Keratinocyte (primary cell): ENCODE data around the gene DOCK11.

Experiments
- EZH2 ChIP-seq: IDR thresholded peaks from one replicate; pipeline ENCODE4 v1.6.1; 2012; ENCODE audit warnings: inconsistent platforms, mild to moderate bottlenecking, low read length, moderate library complexity
- TF ChIP-seq, protein P1 (sequence below), 3 experiments: IDR thresholded peaks in 1 of 3; conservative IDR thresholded peaks in 1 of 3; optimal IDR thresholded peaks in 1 of 3; 2 replicates in 2 of 3; 3 replicates in 1 of 3; pipeline versions ENCODE3 to v1.5.1; 2011; ENCODE audit warnings: low read length in 3 of 3, mild to moderate bottlenecking in 3 of 3, moderate library complexity in 2 of 3, control low read depth in 1 of 3, inconsistent platforms in 1 of 3; ENCODE audit not compliant: insufficient read depth in 2 of 3; ENCODE audit errors: extremely low read depth in 1 of 3

DNA sequence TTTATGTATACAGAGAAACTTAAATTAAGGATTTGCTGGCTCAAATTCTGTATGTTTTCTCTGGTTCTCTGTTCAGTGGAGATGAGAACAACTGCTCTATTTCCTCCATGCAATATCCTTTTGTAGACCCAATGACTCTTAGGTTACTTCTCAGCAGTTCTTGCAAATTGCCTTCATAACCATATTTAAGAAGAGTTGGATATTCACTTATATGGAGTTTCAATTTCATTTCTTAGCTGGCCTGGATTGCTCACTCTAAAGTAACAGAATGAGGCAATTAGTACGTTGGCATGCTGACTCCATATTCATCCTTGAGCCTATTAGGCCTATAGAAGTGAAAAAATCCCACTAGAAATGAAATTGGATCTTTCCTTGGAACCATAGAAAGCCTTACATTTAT, 93.6 kb downstream of the DOCK11 start:
- TF ChIP-seq, protein P1, sequence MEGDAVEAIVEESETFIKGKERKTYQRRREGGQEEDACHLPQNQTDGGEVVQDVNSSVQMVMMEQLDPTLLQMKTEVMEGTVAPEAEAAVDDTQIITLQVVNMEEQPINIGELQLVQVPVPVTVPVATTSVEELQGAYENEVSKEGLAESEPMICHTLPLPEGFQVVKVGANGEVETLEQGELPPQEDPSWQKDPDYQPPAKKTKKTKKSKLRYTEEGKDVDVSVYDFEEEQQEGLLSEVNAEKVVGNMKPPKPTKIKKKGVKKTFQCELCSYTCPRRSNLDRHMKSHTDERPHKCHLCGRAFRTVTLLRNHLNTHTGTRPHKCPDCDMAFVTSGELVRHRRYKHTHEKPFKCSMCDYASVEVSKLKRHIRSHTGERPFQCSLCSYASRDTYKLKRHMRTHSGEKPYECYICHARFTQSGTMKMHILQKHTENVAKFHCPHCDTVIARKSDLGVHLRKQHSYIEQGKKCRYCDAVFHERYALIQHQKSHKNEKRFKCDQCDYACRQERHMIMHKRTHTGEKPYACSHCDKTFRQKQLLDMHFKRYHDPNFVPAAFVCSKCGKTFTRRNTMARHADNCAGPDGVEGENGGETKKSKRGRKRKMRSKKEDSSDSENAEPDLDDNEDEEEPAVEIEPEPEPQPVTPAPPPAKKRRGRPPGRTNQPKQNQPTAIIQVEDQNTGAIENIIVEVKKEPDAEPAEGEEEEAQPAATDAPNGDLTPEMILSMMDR (optimal IDR thresholded peaks at IDR 0.05 in 1 of 3, IDR thresholded peaks at IDR 0.05 in 1 of 3, conservative IDR thresholded peaks at IDR 0.05 in 1 of 3; ENCODE audit: extremely low read depth in 1 of 3, insufficient read depth in 2 of 3, low read length in 3 of 3): no peak
- no peak for TF ChIP-seq EZH2
